Stimulated activated CD4-positive, alpha-beta T cell treated with anti-CD3 and anti-CD28 coated beads, Interleukin-2, amount 100 ng/mL, for 24 hours (primary cell): ENCODE measurements around the gene SOBP.
A peak's percentile ranks its signal among the peaks of the same experiment; 100 is the strongest.
"Not testable (repeated sequence)": the region's sequence is repeated elsewhere in the genome, so short reads cannot be mapped to it uniquely, and the experiment has no call there.

ENCODE experiments used
- DNase-seq, 2 donors: peaks; one replicate each; pipeline ENCODE4 v3.0.0-alpha.2; 2020

Gene SOBP

GRCh38 chr6:107489636-107490565 is at the start of gene SOBP:
Gene SOBP (plus strand): TSS chr6:107490117. CDS start chr6:107490617, 500 bp downstream.
- peak; percentile 34 to 53 for DNase-seq

- DNase-seq: no peak
Observed at GRCh38 chr6:107440936-107441335, 49.0 kb upstream of the SOBP start.

GRCh38 chr6:107441682-107442081 is 48.2 kb upstream of the SOBP start:
- no peak for DNase-seq

- no peak for DNase-seq
Observed at GRCh38 chr6:107442938-107443607, 46.8 kb upstream of the SOBP start.

- DNase-seq: no peak
Observed at GRCh38 chr6:107443608-107444267, 46.2 kb upstream of the SOBP start.

- no peak for DNase-seq
Observed at GRCh38 chr6:107444277-107444676, 45.6 kb upstream of the SOBP start.

GRCh38 chr6:107447663-107448216 is 42.2 kb upstream of the SOBP start:
- no peak for DNase-seq

- DNase-seq: no peak
Observed at GRCh38 chr6:107448776-107449175, 41.1 kb upstream of the SOBP start.

GRCh38 chr6:107458672-107459282 is 31.1 kb upstream of the SOBP start:
- peak; percentile 25 to 31 for DNase-seq

- peak; percentile 99 for DNase-seq
Observed at GRCh38 chr6:107459283-107460082, 30.4 kb upstream of the SOBP start, which contains the start of gene PDSS2. Gene PDSS2 (minus strand): TSS chr6:107459564. CDS start chr6:107459285, 279 bp downstream.

- DNase-seq: no peak
Observed at GRCh38 chr6:107460083-107460631, 29.8 kb upstream of the SOBP start.

GRCh38 chr6:107466062-107466461 is 23.9 kb upstream of the SOBP start:
- no peak for DNase-seq

- DNase-seq: no peak
Observed at GRCh38 chr6:107470364-107470763, 19.6 kb upstream of the SOBP start.

- no peak for DNase-seq
Observed at GRCh38 chr6:107473660-107474059, 16.3 kb upstream of the SOBP start.

- DNase-seq: not testable (repeated sequence)
Observed at GRCh38 chr6:107475360-107475759, 14.6 kb upstream of the SOBP start.

GRCh38 chr6:107475826-107476225 is 14.1 kb upstream of the SOBP start:
- DNase-seq: not testable (repeated sequence)

- no peak for DNase-seq
Observed at GRCh38 chr6:107479089-107479690, 10.7 kb upstream of the SOBP start.

- no peak for DNase-seq
Observed at GRCh38 chr6:107485157-107485556, 4.8 kb upstream of the SOBP start.

GRCh38 chr6:107488174-107488874 is 1.6 kb upstream of the SOBP start:
- no peak for DNase-seq
